ENCODE measurements around the gene C10orf53.

C10orf53 gene

GRCh38 chr10:49679480-49679893, at the start of gene C10orf53:
Gene C10orf53 (plus strand): TSS chr10:49679651. CDS start chr10:49679698, 47 bp downstream.
- no peak for DNase-seq (ENCODE audit: low read depth)

- DNase-seq (ENCODE audit: low read depth) = no peak
Observed at GRCh38 chr10:49631975-49632374, 47.5 kb upstream of the C10orf53 start.

GRCh38 chr10:49632406-49633317, 46.8 kb upstream of the C10orf53 start:
- no peak for DNase-seq (ENCODE audit: low read depth)

GRCh38 chr10:49633327-49634068, 46.0 kb upstream of the C10orf53 start:
- DNase-seq (ENCODE audit: low read depth) = no peak

- no peak for DNase-seq (ENCODE audit: low read depth)
Observed at GRCh38 chr10:49634069-49634660, 45.3 kb upstream of the C10orf53 start.

- DNase-seq (ENCODE audit: low read depth) = no peak
Observed at GRCh38 chr10:49642311-49642710, 37.1 kb upstream of the C10orf53 start.

GRCh38 chr10:49643241-49644034, 36.0 kb upstream of the C10orf53 start:
- DNase-seq (ENCODE audit: low read depth) = no peak

- no peak for DNase-seq (ENCODE audit: low read depth)
Observed at GRCh38 chr10:49644035-49644646, 35.3 kb upstream of the C10orf53 start.

- DNase-seq (ENCODE audit: low read depth) = no peak
Observed at GRCh38 chr10:49645417-49645816, 34.0 kb upstream of the C10orf53 start.

GRCh38 chr10:49645871-49646870, 33.3 kb upstream of the C10orf53 start:
- DNase-seq (ENCODE audit: low read depth) = no peak

GRCh38 chr10:49647554-49647953, 31.9 kb upstream of the C10orf53 start:
- no peak for DNase-seq (ENCODE audit: low read depth)

- no peak for DNase-seq (ENCODE audit: low read depth)
Observed at GRCh38 chr10:49647985-49648795, 31.3 kb upstream of the C10orf53 start.

GRCh38 chr10:49649294-49649693, 30.2 kb upstream of the C10orf53 start:
- DNase-seq (ENCODE audit: low read depth) = no peak

GRCh38 chr10:49649936-49650723, 29.3 kb upstream of the C10orf53 start:
- DNase-seq (ENCODE audit: low read depth) = no peak

GRCh38 chr10:49650724-49651034, 28.8 kb upstream of the C10orf53 start:
- DNase-seq (ENCODE audit: low read depth) = no peak

- no peak for DNase-seq (ENCODE audit: low read depth)
Observed at GRCh38 chr10:49651039-49651835, 28.2 kb upstream of the C10orf53 start.

GRCh38 chr10:49651917-49652316, 27.5 kb upstream of the C10orf53 start:
- no peak for DNase-seq (ENCODE audit: low read depth)
